Stimulated activated effector memory CD8-positive, alpha-beta T cell treated with anti-CD3 and anti-CD28 coated beads, Interleukin-12 subunit alpha, Interleukin-12 subunit beta, amount 100 ng/mL, for 72 hours (primary cell): Measurements from ENCODE around the gene FRK.
"Not testable (repeated sequence)": the region's sequence is repeated elsewhere in the genome, so short reads cannot be mapped to it uniquely, and the experiment has no call there.

Source experiments
- ATAC-seq: fragments of 150-1000 bp; cut with Tn5 transposase; 2 replicates; pipeline ENCODE4 v1.10.0; 2021
- DNase-seq, 2 donors: peaks; one replicate each; pipeline ENCODE4 v3.0.0; 2021 to 2022; ENCODE audit warnings: low spot score in 2 of 2
- H3K27ac Mint-ChIP-seq: one replicate; pipeline ENCODE4 v1.8.0; 2022; ENCODE audit warnings: mild to moderate bottlenecking, mixed read lengths
- H3K36me3 Mint-ChIP-seq: one replicate; pipeline ENCODE4 v1.8.0; 2022; ENCODE audit warnings: mild to moderate bottlenecking, mixed read lengths
- H3K4me1 Mint-ChIP-seq: one replicate; pipeline ENCODE4 v1.8.0; 2022; ENCODE audit warnings: mixed read lengths
- H3K4me3 Mint-ChIP-seq: one replicate; pipeline ENCODE4 v1.8.0; 2022; ENCODE audit warnings: mild to moderate bottlenecking, mixed read lengths
- H3K9me3 Mint-ChIP-seq: one replicate; pipeline ENCODE4 v1.8.0; 2022; ENCODE audit warnings: mixed read lengths

FRK gene

GRCh38 chr6:115928000-115928399, 132.7 kb downstream of the FRK start:
- not testable (repeated sequence) for DNase-seq, H3K36me3 Mint-ChIP-seq, ATAC-seq, H3K4me3 Mint-ChIP-seq, H3K9me3 Mint-ChIP-seq, H3K27ac Mint-ChIP-seq, H3K4me1 Mint-ChIP-seq

GRCh38 chr6:115922971-115923370, 137.7 kb downstream of the FRK start:
- Mint-ChIP-seq H3K4me1 (no peaks in the 10 kb centered on the region), H3K27ac (no peak overlapping the region), H3K36me3 (no peaks in the 10 kb centered on the region), H3K4me3 (no peak overlapping the region), H3K9me3 (no peaks in the 10 kb centered on the region)
- ATAC-seq (no peak), DNase-seq (no peak)

- DNase-seq (no peak), ATAC-seq (no peak)
- H3K9me3 Mint-ChIP-seq, result no peaks in the 10 kb centered on the region
- no peak overlapping the region for H3K4me3 Mint-ChIP-seq
- H3K4me1 Mint-ChIP-seq, result no peaks in the 10 kb centered on the region
- no peak overlapping the region for H3K27ac Mint-ChIP-seq
- H3K36me3 Mint-ChIP-seq, result no peaks in the 10 kb centered on the region
These were observed 146.6 kb downstream of the FRK start for GRCh38 chr6:115914098-115914497.

- H3K4me3 Mint-ChIP-seq, result no peak overlapping the region
- no peaks in the 10 kb centered on the region for H3K9me3 Mint-ChIP-seq
- no peaks in the 10 kb centered on the region for H3K36me3 Mint-ChIP-seq
- DNase-seq, result no peak
- H3K4me1 Mint-ChIP-seq, result no peaks in the 10 kb centered on the region
- H3K27ac Mint-ChIP-seq, result no peak overlapping the region
- ATAC-seq, result no peak
These were observed 150.7 kb downstream of the FRK start for GRCh38 chr6:115909923-115910546.

GRCh38 chr6:115908906-115909559, 151.7 kb downstream of the FRK start:
- Mint-ChIP-seq H3K4me1 (no peaks in the 10 kb centered on the region), H3K9me3 (no peaks in the 10 kb centered on the region), H3K4me3 (no peak overlapping the region), H3K36me3 (no peaks in the 10 kb centered on the region), H3K27ac (no peak overlapping the region)
- no peak for ATAC-seq
- DNase-seq, result no peak

GRCh38 chr6:115905471-115905870, 155.2 kb downstream of the FRK start:
- H3K9me3 Mint-ChIP-seq, result no peaks in the 10 kb centered on the region
- no peak overlapping the region for H3K27ac Mint-ChIP-seq
- no peak overlapping the region for H3K4me3 Mint-ChIP-seq
- ATAC-seq, result no peak
- no peak for DNase-seq
- H3K36me3 Mint-ChIP-seq, result no peaks in the 10 kb centered on the region
- no peaks in the 10 kb centered on the region for H3K4me1 Mint-ChIP-seq

GRCh38 chr6:115902436-115902835, 158.3 kb downstream of the FRK start:
- no peak for ATAC-seq
- no peaks in the 10 kb centered on the region for H3K4me1 Mint-ChIP-seq
- no peaks in the 10 kb centered on the region for H3K9me3 Mint-ChIP-seq
- no peaks in the 10 kb centered on the region for H3K36me3 Mint-ChIP-seq
- no peak overlapping the region for H3K4me3 Mint-ChIP-seq
- H3K27ac Mint-ChIP-seq, result no peak overlapping the region
- DNase-seq, result no peak

GRCh38 chr6:115901896-115902295, 158.8 kb downstream of the FRK start:
- no peak overlapping the region for H3K27ac Mint-ChIP-seq

GRCh38 chr6:115899730-115900282, 160.9 kb downstream of the FRK start:
- Mint-ChIP-seq H3K4me1 (no peaks in the 10 kb centered on the region), H3K9me3 (peaks cover 2% of the 10 kb centered on the region), H3K36me3 (no peaks in the 10 kb centered on the region), H3K4me3 (no peak overlapping the region), H3K27ac (no peak overlapping the region)
- no peak for DNase-seq
- no peak for ATAC-seq

More at GRCh38 chr6:115901896-115902295, 158.8 kb downstream of the FRK start:
- no peaks in the 10 kb centered on the region for H3K4me1 Mint-ChIP-seq
- DNase-seq (no peak), ATAC-seq (no peak)
- no peaks in the 10 kb centered on the region for H3K9me3 Mint-ChIP-seq
- H3K4me3 Mint-ChIP-seq, result no peak overlapping the region
- no peaks in the 10 kb centered on the region for H3K36me3 Mint-ChIP-seq

GRCh38 chr6:115898246-115898645, 162.4 kb downstream of the FRK start:
- H3K9me3 Mint-ChIP-seq, result peaks cover 5% of the 10 kb centered on the region
- no peak overlapping the region for H3K27ac Mint-ChIP-seq
- H3K36me3 Mint-ChIP-seq, result no peaks in the 10 kb centered on the region
- H3K4me1 Mint-ChIP-seq, result no peaks in the 10 kb centered on the region
- H3K4me3 Mint-ChIP-seq, result no peak overlapping the region
- ATAC-seq (no peak), DNase-seq (no peak)

GRCh38 chr6:115896538-115897129, 164.1 kb downstream of the FRK start:
- Mint-ChIP-seq H3K27ac (no peak overlapping the region), H3K4me3 (no peak overlapping the region), H3K9me3 (peaks cover 5% of the 10 kb centered on the region), H3K4me1 (no peaks in the 10 kb centered on the region), H3K36me3 (no peaks in the 10 kb centered on the region)
- ATAC-seq, result no peak
- DNase-seq, result no peak

- H3K4me1 Mint-ChIP-seq, result peaks cover 6% of the 10 kb centered on the region
- H3K27ac Mint-ChIP-seq, result no peak overlapping the region
- peaks cover 5% of the 10 kb centered on the region for H3K9me3 Mint-ChIP-seq
- no peak overlapping the region for H3K4me3 Mint-ChIP-seq
- DNase-seq, result no peak
- no peak for ATAC-seq
- H3K36me3 Mint-ChIP-seq, result no peaks in the 10 kb centered on the region
These were observed 166.2 kb downstream of the FRK start for GRCh38 chr6:115894426-115894992.

- DNase-seq, result no peak
- no peak for ATAC-seq
- peaks cover 6% of the 10 kb centered on the region for H3K4me1 Mint-ChIP-seq
- peaks cover 5% of the 10 kb centered on the region for H3K9me3 Mint-ChIP-seq
- H3K27ac Mint-ChIP-seq, result no peak overlapping the region
- no peaks in the 10 kb centered on the region for H3K36me3 Mint-ChIP-seq
- H3K4me3 Mint-ChIP-seq, result no peak overlapping the region
These were observed 168.9 kb downstream of the FRK start for GRCh38 chr6:115891750-115892149.

- ATAC-seq (peak; percentile 97), DNase-seq (no peak)
- H3K36me3 Mint-ChIP-seq, result no peaks in the 10 kb centered on the region
These were observed 169.5 kb downstream of the FRK start for GRCh38 chr6:115891111-115891669.

GRCh38 chr6:115890238-115890637, 170.5 kb downstream of the FRK start:
- ATAC-seq, result no peak
- no peak overlapping the region for H3K4me3 Mint-ChIP-seq
- H3K27ac Mint-ChIP-seq, result no peak overlapping the region
- H3K4me1 Mint-ChIP-seq, result peaks cover 6% of the 10 kb centered on the region
- no peaks in the 10 kb centered on the region for H3K36me3 Mint-ChIP-seq
- no peak for DNase-seq
- peaks cover 3% of the 10 kb centered on the region for H3K9me3 Mint-ChIP-seq

More at GRCh38 chr6:115891111-115891669, 169.5 kb downstream of the FRK start:
- Mint-ChIP-seq H3K4me1 (peaks cover 6% of the 10 kb centered on the region), H3K9me3 (peaks cover 5% of the 10 kb centered on the region), H3K4me3 (no peak overlapping the region), H3K27ac (no peak overlapping the region)
